AG10803 (cell line): ENCODE measurements around the gene FGFR2.

ENCODE experiments used
- DNase-seq: peaks from one replicate; pipeline ENCODE4 v3.0.0; 2010; ENCODE audit warnings: low read depth
- H3K4me3 ChIP-seq: 2 replicates; pipeline ENCODE4 v1.5.1; 2011; ENCODE audit warnings: mild to moderate bottlenecking, low read length, control low read depth
- CTCF ChIP-seq: conservative IDR thresholded peaks from 2 replicates; pipeline ENCODE4 v1.5.1; 2011; ENCODE audit warnings: mild to moderate bottlenecking, low read length, control low read depth, inconsistent platforms

FGFR2 gene

GRCh38 chr10:121594623-121595350, 3.5 kb downstream of the FGFR2 start:
- peak; percentile 73 for DNase-seq
- no peak for TF ChIP-seq CTCF
- no peak overlapping the region for H3K4me3 ChIP-seq

GRCh38 chr10:121594076-121594475, 4.2 kb downstream of the FGFR2 start:
- no peak overlapping the region for H3K4me3 ChIP-seq
- DNase-seq = no peak
- no peak for TF ChIP-seq CTCF

- no peak for TF ChIP-seq CTCF
- DNase-seq = no peak
- H3K4me3 ChIP-seq = no peak overlapping the region
Observed at GRCh38 chr10:121593281-121594075, 4.8 kb downstream of the FGFR2 start.

- no peak for DNase-seq
- H3K4me3 ChIP-seq = no peak overlapping the region
- TF ChIP-seq CTCF = no peak
Observed at GRCh38 chr10:121592155-121592890, 5.9 kb downstream of the FGFR2 start.

GRCh38 chr10:121591186-121591585, 7.1 kb downstream of the FGFR2 start:
- no peak for DNase-seq
- no peak for TF ChIP-seq CTCF
- H3K4me3 ChIP-seq = no peak overlapping the region

- no peak for DNase-seq
- H3K4me3 ChIP-seq = no peak overlapping the region
- TF ChIP-seq CTCF = no peak
Observed at GRCh38 chr10:121590772-121591171, 7.5 kb downstream of the FGFR2 start.
